Adrenal gland (tissue), 5 donors: Measurements from ENCODE around the gene TNRC6C.

ENCODE experiments used
- CTCF ChIP-seq, 6 experiments: fragments of 450-650 bp in 4 of 6; fragments of 200-600 bp in 2 of 6; sonication (generic) in 1 of 6; IDR thresholded peaks; 1 replicate in 5 of 6; 2 replicates in 1 of 6; pipeline versions ENCODE4 v1.5.1 to v1.8.0; 2016 to 2021; ENCODE audit warnings: antibody characterized with exemption in 6 of 6, mild to moderate bottlenecking in 2 of 6, moderate library complexity in 1 of 6
- POLR2A ChIP-seq, 2 donors: fragments of 450-650 bp; IDR thresholded peaks; one replicate each; pipeline ENCODE4 v1.6.1; 2017; ENCODE audit warnings: antibody characterized with exemption in 2 of 2, mild to moderate bottlenecking in 2 of 2, moderate library complexity in 1 of 2
- donor health status: DM: no; HTN: no; CAD: no.

GRCh38 chr17:78037280-78037679 lies 78.8 kb downstream of the TNRC6C start:
- no peak for TF ChIP-seq POLR2A (IDR thresholded peaks at IDR 0.05)
- TF ChIP-seq CTCF (IDR thresholded peaks at IDR 0.05) = no peak
